H1 (cell line): ENCODE data around the gene CHTF8. TPM values are rescaled to one million over a fixed set of nuclear protein-coding genes. Genes with fewer than 3 reads are reported as not detected.

Source experiments
- CTCF ChIA-PET: fragments of 300-600 bp; sonication (Branson Sonifier 250); formaldehyde crosslinking; loops from one replicate; lab custom pipeline; 2021; ENCODE audit not compliant: partially characterized antibody; lab: Charles Lee
- POLR2A ChIA-PET: fragments of 300-600 bp; sonication (Branson Sonifier 250); formaldehyde crosslinking; loops from one replicate; lab custom pipeline; 2021; ENCODE audit warnings: inconsistent platforms; ENCODE audit not compliant: partially characterized antibody; lab: Charles Lee
- DNase-seq, 2 experiments: peaks; one replicate each; pipeline versions ENCODE4 v3.0.0 to v3.0.0-alpha.2; 2010 to 2022; ENCODE audit warnings: low spot score in 2 of 2, low read depth in 1 of 2, mixed read lengths in 1 of 2
- FAIRE-seq: peaks from 2 replicates; lab custom pipeline; 2011; peaks lifted over from hg19 to GRCh38; lab: Jason Lieb, UNC
- H2AFZ ChIP-seq: 2 replicates; pipeline ENCODE4 v1.8.1; 2012; ENCODE audit warnings: low read length, inconsistent platforms
- H2AK5ac ChIP-seq: 2 replicates; pipeline ENCODE4 v1.6.1; 2013; ENCODE audit warnings: low read depth, low read length
- H2BK120ac ChIP-seq: replicated peaks from 2 replicates; pipeline ENCODE3; 2013; ENCODE audit warnings: low read depth, low read length, inconsistent platforms
- H2BK12ac ChIP-seq: 2 replicates; pipeline ENCODE4 v1.6.1; 2013; ENCODE audit warnings: low read depth, low read length
- H2BK15ac ChIP-seq: 2 replicates; pipeline ENCODE4 v1.6.1; 2013; ENCODE audit warnings: low read length
- H2BK20ac ChIP-seq: 2 replicates; pipeline ENCODE4 v1.6.1; 2013; ENCODE audit warnings: low read length
- H2BK5ac ChIP-seq: 2 replicates; pipeline ENCODE4 v1.6.1; 2013; ENCODE audit warnings: low read depth, low read length
- H3K14ac ChIP-seq: 2 replicates; pipeline ENCODE4 v1.6.1; 2013; ENCODE audit warnings: inconsistent platforms; ENCODE audit not compliant: insufficient read length
- H3K18ac ChIP-seq: 2 replicates; pipeline ENCODE4 v1.6.1; 2013; ENCODE audit warnings: low read length; ENCODE audit errors: extremely low read depth
- H3K23ac ChIP-seq: 2 replicates; pipeline ENCODE4 v1.6.1; 2013; ENCODE audit warnings: inconsistent platforms; ENCODE audit not compliant: insufficient read length
- H3K23me2 ChIP-seq: 2 replicates; pipeline ENCODE4 v1.6.1; 2013; ENCODE audit warnings: low read depth, low read length
- H3K27ac ChIP-seq: 2 replicates; pipeline ENCODE4 v1.6.1; 2011; ENCODE audit warnings: low read depth, low read length, inconsistent platforms
- H3K27me3 ChIP-seq, 4 experiments: replicated peaks in 1 of 4; 1 replicate in 1 of 4; 2 replicates in 3 of 4; pipeline versions ENCODE4 v1.6.1 to v1.8.1; 2011 to 2013; ENCODE audit warnings: low read length in 3 of 4, mild to moderate bottlenecking in 3 of 4, inconsistent platforms in 2 of 4, mixed read lengths in 2 of 4, moderate library complexity in 1 of 4; ENCODE audit not compliant: control insufficient read depth in 3 of 4, insufficient read depth in 3 of 4; ENCODE audit errors: extremely low read depth in 1 of 4
- H3K36me3 ChIP-seq, 4 experiments: 2 replicates each; pipeline versions ENCODE4 v1.6.1 to v1.8.1; 2011 to 2013; ENCODE audit warnings: mild to moderate bottlenecking in 4 of 4, low read length in 3 of 4, moderate library complexity in 2 of 4, control low read depth in 1 of 4, inconsistent platforms in 1 of 4; ENCODE audit not compliant: insufficient read depth in 4 of 4, control insufficient read depth in 2 of 4
- H3K4ac ChIP-seq: replicated peaks from 2 replicates; pipeline ENCODE3; 2013; ENCODE audit warnings: low read length, low read depth, mixed read lengths, inconsistent platforms; ENCODE audit not compliant: insufficient read length
- H3K4me1 ChIP-seq, 4 experiments: replicated peaks in 1 of 4; 1 replicate in 1 of 4; 2 replicates in 3 of 4; pipeline versions ENCODE4 v1.6.1 to v1.8.1; 2011 to 2013; ENCODE audit warnings: low read length in 3 of 4, inconsistent platforms in 2 of 4, mixed read lengths in 1 of 4; ENCODE audit not compliant: insufficient read depth in 4 of 4, control insufficient read depth in 3 of 4
- H3K4me2 ChIP-seq, 2 experiments: 2 replicates each; pipeline versions ENCODE4 v1.6.1 to v1.8.1; 2011 to 2013; ENCODE audit warnings: low read depth in 2 of 2, low read length in 2 of 2, control low read depth in 1 of 2, inconsistent platforms in 1 of 2, mild to moderate bottlenecking in 1 of 2; ENCODE audit not compliant: insufficient read depth in 1 of 2
- H3K4me3 ChIP-seq, 4 experiments: fragments of 200-600, 300-600 bp in 1 of 4; sonication (generic), shearing (Covaris generic), sonication (Bioruptor Twin) in 1 of 4; 2 replicates each; pipeline versions ENCODE4 v1.5.1 to v1.8.1; 2011 to 2016; ENCODE audit warnings: low read length in 4 of 4, low read depth in 3 of 4, control low read depth in 2 of 4, inconsistent platforms in 2 of 4, mild to moderate bottlenecking in 2 of 4, mixed read lengths in 1 of 4, moderate library complexity in 1 of 4; ENCODE audit not compliant: insufficient read depth in 2 of 4; ENCODE audit errors: extremely low read depth in 1 of 4
- H3K56ac ChIP-seq: replicated peaks from 2 replicates; pipeline ENCODE3; 2013; ENCODE audit warnings: low read depth, mild to moderate bottlenecking, mixed read lengths, low read length, inconsistent platforms; ENCODE audit not compliant: insufficient read length
- H3K79me1 ChIP-seq: 2 replicates; pipeline ENCODE4 v1.6.1; 2013; ENCODE audit warnings: low read depth, low read length, control low read depth
- H3K79me2 ChIP-seq, 2 experiments: 2 replicates each; pipeline versions ENCODE4 v1.6.1 to v1.8.1; 2012 to 2013; ENCODE audit warnings: low read length in 2 of 2, mild to moderate bottlenecking in 2 of 2, inconsistent platforms in 1 of 2; ENCODE audit not compliant: insufficient read depth in 2 of 2, control insufficient read depth in 1 of 2
- H3K9ac ChIP-seq, 4 experiments: replicated peaks in 1 of 4; 1 replicate in 1 of 4; 2 replicates in 3 of 4; pipeline versions ENCODE4 v1.6.1 to v1.8.1; 2011 to 2013; ENCODE audit warnings: low read depth in 3 of 4, low read length in 3 of 4, control low read depth in 2 of 4, mild to moderate bottlenecking in 2 of 4, moderate library complexity in 2 of 4, inconsistent platforms in 1 of 4; ENCODE audit errors: extremely low read depth in 1 of 4
- H3K9me3 ChIP-seq, 2 experiments: 2 replicates each; pipeline versions ENCODE4 v1.6.1 to v1.8.1; 2012 to 2013; ENCODE audit warnings: mild to moderate bottlenecking in 2 of 2, moderate library complexity in 2 of 2, control low read depth in 1 of 2, inconsistent platforms in 1 of 2, low read depth in 1 of 2, low read length in 1 of 2, mixed read lengths in 1 of 2; ENCODE audit not compliant: insufficient read depth in 2 of 2
- H4K20me1 ChIP-seq, 2 experiments: replicated peaks in 1 of 2; 2 replicates each; pipeline versions ENCODE3 to v1.8.1; 2011 to 2013; ENCODE audit warnings: inconsistent platforms in 2 of 2, low read length in 2 of 2, mild to moderate bottlenecking in 1 of 2; ENCODE audit not compliant: insufficient read depth in 2 of 2, control insufficient read depth in 1 of 2
- H4K5ac ChIP-seq: 2 replicates; pipeline ENCODE4 v1.6.1; 2013; ENCODE audit warnings: low read length, low read depth, mixed read lengths, inconsistent platforms; ENCODE audit not compliant: insufficient read length
- H4K8ac ChIP-seq: 2 replicates; pipeline ENCODE4 v1.8.0; 2013; ENCODE audit warnings: mild to moderate bottlenecking, moderate library complexity, low read length, inconsistent platforms; ENCODE audit not compliant: insufficient read depth; ENCODE audit errors: extremely low read depth
- H4K91ac ChIP-seq: replicated peaks from 2 replicates; pipeline ENCODE3; 2013; ENCODE audit warnings: low read length, mixed read lengths, inconsistent platforms; ENCODE audit not compliant: insufficient read length
- BCL11A ChIP-seq, 2 experiments: IDR thresholded peaks; one replicate each; pipeline ENCODE4 v1.6.1; 2011; ENCODE audit warnings: low read depth in 2 of 2, low read length in 2 of 2, mild to moderate bottlenecking in 2 of 2
- CBX8 ChIP-seq: fragments of 300-800, 300-1000 bp; sonication (generic); IDR thresholded peaks from 2 replicates; pipeline ENCODE4 v1.7.1; 2016; ENCODE audit warnings: low read depth, low read length, borderline replicate concordance
- CHD2 ChIP-seq: IDR thresholded peaks from 2 replicates; pipeline ENCODE4 v1.6.1; 2012; ENCODE audit warnings: low read length, improper control_type of control experiment
- FOSL1 ChIP-seq: IDR thresholded peaks from 2 replicates; pipeline ENCODE4 v1.6.1; 2011; ENCODE audit warnings: mild to moderate bottlenecking, low read depth, low read length, moderate library complexity; ENCODE audit not compliant: insufficient read depth
- MAFK ChIP-seq: IDR thresholded peaks from 2 replicates; pipeline ENCODE4 v1.6.1; 2012; ENCODE audit warnings: low read depth, mild to moderate bottlenecking, improper control_type of control experiment, low read length
- SRF ChIP-seq: IDR thresholded peaks from 2 replicates; pipeline ENCODE4 v1.6.1; 2011; ENCODE audit warnings: mild to moderate bottlenecking, low read depth, low read length, moderate library complexity
- WGBS, 2 experiments: shearing (Covaris generic) in 1 of 2; methylation state at CpG; one replicate each; pipeline versions ENCODE4 v1.1.6 to v1.1.7; 2013 to 2015; ENCODE audit warnings: low lambda C conversion rate in 2 of 2, mixed read lengths in 2 of 2, inconsistent platforms in 1 of 2, low coverage in 1 of 2, missing lambda C conversion rate in 1 of 2; ENCODE audit not compliant: insufficient replicate concordance in 2 of 2, insufficient coverage in 1 of 2, insufficient read length in 1 of 2; ENCODE audit errors: extremely low coverage in 1 of 2, missing lambda C conversion rate in 1 of 2; 5-methylcytosine and 5-hydroxymethylcytosine counted together
- polyA plus RNA-seq, 7 experiments: library from polyadenylated mRNA; depleted of rRNA in 3 of 7; stranded (reverse) in 5 of 7; unstranded in 2 of 7; fragments of >200 nt in 5 of 7; fragments of 200-250 nt in 2 of 7; gene quantifications; 1 replicate in 5 of 7; 2 replicates in 1 of 7; 4 replicates in 1 of 7; pipeline versions ENCODE4 v1.2.1 to v1.2.3, GENCODE V29; 2011 to 2013; ENCODE audit warnings: missing spikeins in 2 of 7, mixed read lengths in 2 of 7
- total RNA-seq: library from RNA; stranded (reverse); fragmentation: NEBNext Ultra II Directional; extraction: Animal tissue kit (Norgen Biotek cat#: 25700); gene quantifications from 2 replicates; pipeline ENCODE4 v1.2.1, GENCODE V29; 2021
- TF ChIP-seq, protein P1 (sequence below): IDR thresholded peaks from 2 replicates; pipeline ENCODE4 v1.6.1; 2012; ENCODE audit warnings: low read length, inconsistent platforms
- TF ChIP-seq, protein P2 (sequence below): IDR thresholded peaks from 2 replicates; pipeline ENCODE4 v1.6.1; 2011; ENCODE audit warnings: low read length, improper control_type of control experiment
- TF ChIP-seq, protein P3 (sequence below): IDR thresholded peaks from 2 replicates; pipeline ENCODE4 v1.6.1; 2012; ENCODE audit warnings: inconsistent platforms

The CHTF8 gene
- total and polyA plus RNA-seq, 2 of the 8 experiments (the other 6 are each of a cell fraction or from before 2014, with no cell fraction given) = 114 to 138 TPM

DNA sequence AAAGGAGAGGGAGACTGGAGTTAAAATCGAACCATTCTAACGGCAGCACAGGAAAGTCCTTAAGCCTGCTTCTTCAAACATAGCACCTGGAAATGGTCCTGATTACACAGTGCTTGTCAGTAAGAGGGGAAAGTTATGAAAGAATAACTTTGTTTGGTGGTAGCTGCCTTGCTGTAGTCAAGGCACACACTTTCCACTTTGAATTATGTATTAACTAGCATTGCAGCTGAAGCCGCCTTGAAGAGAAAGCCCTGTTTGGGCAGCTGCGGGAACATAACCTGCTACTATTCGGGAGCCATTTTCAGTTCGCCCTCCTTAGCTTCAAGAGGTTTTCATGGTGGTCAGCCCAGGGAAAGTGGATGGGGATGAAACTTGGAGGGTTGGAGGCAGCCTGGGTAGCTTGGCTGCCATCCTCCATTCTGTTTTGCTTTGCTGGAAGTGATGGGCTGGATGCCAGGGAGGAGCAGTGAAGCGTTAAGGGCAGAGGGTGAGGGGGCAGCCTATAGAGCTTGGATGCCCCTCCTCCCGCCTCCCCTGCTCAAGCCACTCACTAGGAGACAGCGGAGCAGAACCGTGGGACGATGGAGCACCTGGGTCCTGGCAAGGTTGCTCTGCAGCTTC, 32.2 kb downstream of the CHTF8 start:
- peak overlapping the region; percentile 33 for H3K4ac ChIP-seq
- 77% methylated on average over 11 of the region's 11 CpGs; no CpG with 5 or more reads in 1 of the 2 experiments for WGBS, 2 experiments
- no peak overlapping the region for H3K27ac ChIP-seq
- H3K14ac ChIP-seq = no peak overlapping the region
- H3K23ac ChIP-seq = no peak overlapping the region
- peak overlapping the region; percentile 17; the same call in 1 of the 2 replicates for H2AFZ ChIP-seq
- peak overlapping the region; percentile 14 for H4K91ac ChIP-seq
- H2BK12ac ChIP-seq = peak overlapping the region; percentile 82; the same call in 1 of the 2 replicates
- DNase-seq (no peak), FAIRE-seq (peak; percentile 13)
- no peaks in the 10 kb centered on the region for H3K9me3 ChIP-seq
- peaks cover 15 to 27% (median 19%) of the 10 kb centered on the region in 4 experiments for H3K4me1 ChIP-seq
- H2AK5ac ChIP-seq = no peak overlapping the region
- H2BK120ac ChIP-seq = peak overlapping the region; percentile 6
- H4K20me1 ChIP-seq = no peaks in the 10 kb centered on the region
- no peaks in the 10 kb centered on the region for H3K36me3 ChIP-seq
- POLR2A ChIA-PET = interaction anchor here (1.0 to 2.7 kb wide), 7 partner anchors 8 to 28 kb away, joined by 3 to 11 read pairs (median 4); no protein-coding TSS in a partner anchor
- no peaks in the 10 kb centered on the region; a peak in 1 of 7 replicates for H3K27me3 ChIP-seq
- no peaks in the 10 kb centered on the region for H3K79me2 ChIP-seq
- peaks cover 4% of the 10 kb centered on the region; the same call in 1 of the 2 replicates for H3K23me2 ChIP-seq
- CTCF ChIA-PET = interaction anchor here (1.0 to 4.1 kb wide), 11 partner anchors 8 to 182 kb away, joined by 3 to 23 read pairs (median 5); no protein-coding TSS in a partner anchor
- peak overlapping the region; percentile 74; the same call in 1 of the 2 replicates for H2BK15ac ChIP-seq
- no peak overlapping the region for H4K5ac ChIP-seq
- H3K4me2 ChIP-seq = no peak overlapping the region
- no peak overlapping the region for H3K9ac ChIP-seq
- peak overlapping the region; percentile 22; the same call in 1 of the 2 replicates for H2BK5ac ChIP-seq
- peak overlapping the region; percentile 67 for H2BK20ac ChIP-seq
- 0 out of 2 replicates have a peak overlapping the region, but pooled peaks have one; percentile 33 for H3K18ac ChIP-seq
- 0 out of 2 replicates have a peak overlapping the region, but pooled peaks have one; percentile 37 for H4K8ac ChIP-seq
- H3K79me1 ChIP-seq = no peaks in the 10 kb centered on the region
- no peak overlapping the region for H3K4me3 ChIP-seq
- no peak overlapping the region for H3K56ac ChIP-seq
- TF ChIP-seq FOSL1 = no peak
- TF ChIP-seq, protein P1, sequence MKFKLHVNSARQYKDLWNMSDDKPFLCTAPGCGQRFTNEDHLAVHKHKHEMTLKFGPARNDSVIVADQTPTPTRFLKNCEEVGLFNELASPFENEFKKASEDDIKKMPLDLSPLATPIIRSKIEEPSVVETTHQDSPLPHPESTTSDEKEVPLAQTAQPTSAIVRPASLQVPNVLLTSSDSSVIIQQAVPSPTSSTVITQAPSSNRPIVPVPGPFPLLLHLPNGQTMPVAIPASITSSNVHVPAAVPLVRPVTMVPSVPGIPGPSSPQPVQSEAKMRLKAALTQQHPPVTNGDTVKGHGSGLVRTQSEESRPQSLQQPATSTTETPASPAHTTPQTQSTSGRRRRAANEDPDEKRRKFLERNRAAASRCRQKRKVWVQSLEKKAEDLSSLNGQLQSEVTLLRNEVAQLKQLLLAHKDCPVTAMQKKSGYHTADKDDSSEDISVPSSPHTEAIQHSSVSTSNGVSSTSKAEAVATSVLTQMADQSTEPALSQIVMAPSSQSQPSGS = no peak
- TF ChIP-seq CBX8 = no peak
- TF ChIP-seq, protein P2, sequence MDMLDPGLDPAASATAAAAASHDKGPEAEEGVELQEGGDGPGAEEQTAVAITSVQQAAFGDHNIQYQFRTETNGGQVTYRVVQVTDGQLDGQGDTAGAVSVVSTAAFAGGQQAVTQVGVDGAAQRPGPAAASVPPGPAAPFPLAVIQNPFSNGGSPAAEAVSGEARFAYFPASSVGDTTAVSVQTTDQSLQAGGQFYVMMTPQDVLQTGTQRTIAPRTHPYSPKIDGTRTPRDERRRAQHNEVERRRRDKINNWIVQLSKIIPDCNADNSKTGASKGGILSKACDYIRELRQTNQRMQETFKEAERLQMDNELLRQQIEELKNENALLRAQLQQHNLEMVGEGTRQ = no peak
- TF ChIP-seq SRF = no peak
- TF ChIP-seq MAFK = no peak
- TF ChIP-seq BCL11A (IDR thresholded peaks at IDR 0.05; ENCODE audit: low read depth in 2 of 2, low read length in 2 of 2) = no peak
- TF ChIP-seq, protein P3, sequence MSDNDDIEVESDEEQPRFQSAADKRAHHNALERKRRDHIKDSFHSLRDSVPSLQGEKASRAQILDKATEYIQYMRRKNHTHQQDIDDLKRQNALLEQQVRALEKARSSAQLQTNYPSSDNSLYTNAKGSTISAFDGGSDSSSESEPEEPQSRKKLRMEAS = no peak
- TF ChIP-seq CHD2 = no peak
